ENCODE data around the gene RIN1. TPM values are rescaled to one million over a fixed set of nuclear protein-coding genes. Genes with fewer than 3 reads are reported as not detected.

The RIN1 gene
- total and polyA plus RNA-seq, 2 donors (not counting 1 experiment from before 2014, with no cell fraction given): 0.72 to 1.7 TPM

DNA sequence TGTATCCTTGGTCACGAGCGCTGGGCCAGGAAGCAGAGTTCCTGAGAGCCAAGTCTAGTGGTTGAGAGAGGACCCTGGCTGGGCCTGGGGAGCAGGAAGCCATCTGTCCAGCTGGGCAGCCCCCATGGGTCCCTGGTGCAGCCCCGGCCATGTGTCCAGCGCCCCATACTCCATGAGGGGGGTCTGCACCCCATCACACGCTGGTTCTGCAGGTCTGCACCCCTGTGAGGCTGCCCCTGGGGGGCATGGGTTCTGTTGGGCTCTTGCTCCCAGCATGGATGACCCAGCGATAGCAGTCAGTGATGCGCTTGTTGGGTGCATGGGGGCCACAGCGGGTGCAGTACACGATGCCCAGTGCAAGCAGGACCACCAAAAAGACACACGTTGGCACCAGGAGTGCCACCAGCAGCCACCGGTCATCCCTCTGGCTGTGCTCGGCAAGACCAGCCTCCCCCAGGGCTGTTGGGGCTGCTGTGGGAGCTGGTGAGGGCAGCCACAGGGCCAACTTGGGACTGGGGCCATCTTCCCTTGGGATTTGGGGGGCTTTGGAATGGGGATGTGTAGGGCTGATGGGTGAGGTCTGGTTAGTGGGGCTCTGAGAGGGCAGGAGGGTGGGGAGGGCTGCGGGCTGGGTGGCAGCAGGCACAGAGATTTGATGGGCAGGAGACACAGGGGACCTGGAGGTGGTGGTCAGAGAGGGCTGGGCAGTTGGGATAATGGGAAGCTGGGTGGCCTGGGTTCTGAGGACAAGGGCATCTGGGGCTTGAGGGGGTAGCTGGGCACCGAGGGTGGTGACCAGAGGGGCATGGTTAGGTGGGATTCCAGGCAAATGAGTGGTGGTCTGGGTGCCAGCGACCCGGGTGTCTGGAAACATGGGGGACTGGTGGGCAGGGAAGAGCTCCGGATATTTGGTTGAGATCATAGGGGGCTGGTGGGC is 21.4 kb downstream of the RIN1 start:
- Histone ChIP-seq H3K9me3 (ENCODE audit: control extremely low read depth in 1 of 3, control insufficient read depth in 2 of 3, insufficient read depth in 1 of 3, low read length in 2 of 3) (no peaks in the 10 kb centered on the region), H3K4me3 (ENCODE audit: control extremely low read depth in 1 of 5, extremely low read depth in 1 of 5, insufficient read depth in 1 of 5, low read depth in 2 of 5, low read length in 4 of 5) (no peak overlapping the region), H3K27me3 (replicated peaks in 1 of 4; ENCODE audit: control extremely low read depth in 1 of 4, control insufficient read depth in 3 of 4, insufficient read depth in 4 of 4, low read length in 3 of 4) (no peaks in the 10 kb centered on the region), H3K36me3 (replicated peaks in 1 of 2; ENCODE audit: control extremely low read depth in 1 of 2, control insufficient read depth in 1 of 2, extremely low read depth in 1 of 2, insufficient read depth in 2 of 2, low read length in 1 of 2) (no peaks in the 10 kb centered on the region), H4K20me1 (ENCODE audit: control insufficient read depth, insufficient read depth, low read length, poor library complexity, severe bottlenecking) (no peaks in the 10 kb centered on the region), H2AFZ (ENCODE audit: insufficient read depth, low read depth, low read length, poor library complexity, severe bottlenecking) (no peak overlapping the region), H3K9ac (ENCODE audit: low read length) (no peak overlapping the region), H3K4me1 (ENCODE audit: control insufficient read depth in 2 of 2, insufficient read depth in 2 of 2, low read length in 2 of 2) (peaks cover 35 to 46% of the 10 kb centered on the region in 2 donors), H3K4me2 (replicated peaks; ENCODE audit: low read depth, low read length, poor library complexity, severe bottlenecking) (no peak overlapping the region), H3K27ac (ENCODE audit: low read length in 2 of 2) (no peak overlapping the region), H3K79me2 (ENCODE audit: control insufficient read depth, insufficient read depth, low read length) (no peaks in the 10 kb centered on the region)
- Mint-ChIP-seq H3K4me3 (peak overlapping the region; percentile 54), H3K9me3 (ENCODE audit: insufficient read depth) (no peaks in the 10 kb centered on the region), H3K4me1 (peaks cover 51% of the 10 kb centered on the region), H3K27ac (peak overlapping the region; percentile 75), H3K27me3 (no peaks in the 10 kb centered on the region)
- ChIA-PET CTCF (interaction anchor here (4.9 to 6.3 kb wide), 2 partner anchors 16 to 71 kb away, joined by 63 to 101 read pairs; no protein-coding TSS in a partner anchor), POLR2A (no interaction called here)
- DNase-seq: no peak
- no peak for ATAC-seq (ENCODE audit: low read depth)
- intact Hi-C loops (cut with micrococcal nuclease): no loop called here
- 92% methylated on average over 17 of the region's 17 CpGs for WGBS (ENCODE audit: insufficient coverage)
- TF ChIP-seq, protein P1, sequence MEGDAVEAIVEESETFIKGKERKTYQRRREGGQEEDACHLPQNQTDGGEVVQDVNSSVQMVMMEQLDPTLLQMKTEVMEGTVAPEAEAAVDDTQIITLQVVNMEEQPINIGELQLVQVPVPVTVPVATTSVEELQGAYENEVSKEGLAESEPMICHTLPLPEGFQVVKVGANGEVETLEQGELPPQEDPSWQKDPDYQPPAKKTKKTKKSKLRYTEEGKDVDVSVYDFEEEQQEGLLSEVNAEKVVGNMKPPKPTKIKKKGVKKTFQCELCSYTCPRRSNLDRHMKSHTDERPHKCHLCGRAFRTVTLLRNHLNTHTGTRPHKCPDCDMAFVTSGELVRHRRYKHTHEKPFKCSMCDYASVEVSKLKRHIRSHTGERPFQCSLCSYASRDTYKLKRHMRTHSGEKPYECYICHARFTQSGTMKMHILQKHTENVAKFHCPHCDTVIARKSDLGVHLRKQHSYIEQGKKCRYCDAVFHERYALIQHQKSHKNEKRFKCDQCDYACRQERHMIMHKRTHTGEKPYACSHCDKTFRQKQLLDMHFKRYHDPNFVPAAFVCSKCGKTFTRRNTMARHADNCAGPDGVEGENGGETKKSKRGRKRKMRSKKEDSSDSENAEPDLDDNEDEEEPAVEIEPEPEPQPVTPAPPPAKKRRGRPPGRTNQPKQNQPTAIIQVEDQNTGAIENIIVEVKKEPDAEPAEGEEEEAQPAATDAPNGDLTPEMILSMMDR (IDR thresholded peaks at IDR 0.05): no peak
- TF ChIP-seq EZH2 (IDR thresholded peaks at IDR 0.05; ENCODE audit: borderline replicate concordance, insufficient read depth, low read depth, low read length, poor library complexity, severe bottlenecking): no peak

DNA sequence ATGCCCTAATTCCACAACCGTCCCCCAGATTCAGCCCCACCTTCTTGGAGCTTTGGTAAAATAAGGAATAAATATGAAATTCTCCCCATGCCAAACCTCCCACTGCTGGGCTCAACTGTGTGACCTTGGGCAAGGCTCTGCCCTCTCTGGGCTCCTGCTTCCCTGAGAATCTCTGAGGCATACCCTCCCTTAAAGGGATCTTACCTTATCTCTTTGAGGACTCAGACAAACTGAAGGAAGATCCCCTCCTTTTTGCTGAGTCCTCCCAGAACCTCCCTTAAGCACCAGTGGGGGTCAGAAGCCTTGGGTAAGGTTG is 22.1 kb downstream of the RIN1 start:
- DNase-seq (no peak), ATAC-seq (ENCODE audit: low read depth) (no peak)
- Histone ChIP-seq H4K20me1 (ENCODE audit: control insufficient read depth, insufficient read depth, low read length, poor library complexity, severe bottlenecking) (no peaks in the 10 kb centered on the region), H3K9me3 (ENCODE audit: control extremely low read depth in 1 of 3, control insufficient read depth in 2 of 3, insufficient read depth in 1 of 3, low read length in 2 of 3) (no peaks in the 10 kb centered on the region), H3K79me2 (ENCODE audit: control insufficient read depth, insufficient read depth, low read length) (no peaks in the 10 kb centered on the region), H3K9ac (ENCODE audit: low read length) (no peak overlapping the region), H3K27ac (ENCODE audit: low read length in 2 of 2) (peak overlapping the region in 1 of 2 donors; percentile 80), H3K27me3 (replicated peaks in 1 of 4; ENCODE audit: control extremely low read depth in 1 of 4, control insufficient read depth in 3 of 4, insufficient read depth in 4 of 4, low read length in 3 of 4) (no peaks in the 10 kb centered on the region), H3K4me2 (replicated peaks; ENCODE audit: low read depth, low read length, poor library complexity, severe bottlenecking) (no peak overlapping the region), H2AFZ (ENCODE audit: insufficient read depth, low read depth, low read length, poor library complexity, severe bottlenecking) (no peak overlapping the region), H3K36me3 (replicated peaks in 1 of 2; ENCODE audit: control extremely low read depth in 1 of 2, control insufficient read depth in 1 of 2, extremely low read depth in 1 of 2, insufficient read depth in 2 of 2, low read length in 1 of 2) (no peaks in the 10 kb centered on the region), H3K4me3 (ENCODE audit: control extremely low read depth in 1 of 5, extremely low read depth in 1 of 5, insufficient read depth in 1 of 5, low read depth in 2 of 5, low read length in 4 of 5) (no peak overlapping the region), H3K4me1 (ENCODE audit: control insufficient read depth in 2 of 2, insufficient read depth in 2 of 2, low read length in 2 of 2) (peaks cover 32 to 42% of the 10 kb centered on the region in 2 donors)
- H3K27ac Mint-ChIP-seq: peak overlapping the region; percentile 53
- peaks cover 48% of the 10 kb centered on the region for H3K4me1 Mint-ChIP-seq
- intact Hi-C loops (cut with micrococcal nuclease): no loop called here
- H3K9me3 Mint-ChIP-seq (ENCODE audit: insufficient read depth): no peaks in the 10 kb centered on the region
- no CpG with 5 or more reads among the region's 1 CpG for WGBS (ENCODE audit: insufficient coverage)
- no peak for TF ChIP-seq EZH2 (IDR thresholded peaks at IDR 0.05; ENCODE audit: borderline replicate concordance, insufficient read depth, low read depth, low read length, poor library complexity, severe bottlenecking)
- TF ChIP-seq, protein P1 (IDR thresholded peaks at IDR 0.05): no peak
- no peaks in the 10 kb centered on the region for H3K27me3 Mint-ChIP-seq
- ChIA-PET POLR2A (interaction anchor here (0.5 kb wide), 1 partner anchor 516 kb away, joined by 4 read pairs; no protein-coding TSS in a partner anchor), CTCF (interaction anchor here (4.9 to 6.3 kb wide), 2 partner anchors 16 to 72 kb away, joined by 63 to 101 read pairs; no protein-coding TSS in a partner anchor)
- H3K4me3 Mint-ChIP-seq: peak overlapping the region; percentile 61
